Measurements from ENCODE around the gene CCDC154. TPM values are rescaled to one million over a fixed set of nuclear protein-coding genes. Genes with fewer than 3 reads are reported as not detected.

The CCDC154 gene
- total and polyA plus RNA-seq, 2 of the 4 experiments (the other 2 are of a cell fraction), result 0.09 TPM; not detected in 1

GRCh38 chr16:1466054-1466453, 21.7 kb upstream of the CCDC154 start:
- 90% methylated on average over 2 of the region's 24 CpGs; no CpG with 5 or more reads in 1 of the 2 experiments for WGBS, 2 experiments (ENCODE audit: extremely low coverage in 2 of 2, insufficient read length in 1 of 2)
- Histone ChIP-seq H3K56ac (ENCODE audit: extremely low read depth, insufficient read depth, low read length) (no peak overlapping the region), H2AFZ (replicated peaks; ENCODE audit: low read length, poor library complexity) (no peak overlapping the region), H3K36me3 (ENCODE audit: control insufficient read depth, insufficient read depth, low read length) (peaks cover 20% of the 10 kb centered on the region), H3K27me3 (ENCODE audit: control insufficient read depth, insufficient read depth, low read length) (no peaks in the 10 kb centered on the region), H3K9ac (ENCODE audit: low read depth, low read length) (no peak overlapping the region), H3K14ac (replicated peaks; ENCODE audit: low read depth, low read length) (no peak overlapping the region), H4K8ac (ENCODE audit: low read depth in 2 of 2, low read length in 2 of 2) (no peak overlapping the region), H2BK120ac (ENCODE audit: low read depth, low read length) (no peak overlapping the region), H2AK5ac (ENCODE audit: low read depth, low read length) (no peak overlapping the region), H3K79me1 (ENCODE audit: low read depth in 1 of 2, low read length in 2 of 2) (peaks cover 23 to 49% of the 10 kb centered on the region in 2 experiments), H3K18ac (ENCODE audit: low read depth, low read length) (no peak overlapping the region), H3K23ac (ENCODE audit: low read depth, low read length) (no peak overlapping the region), H4K20me1 (ENCODE audit: insufficient read depth, low read length) (peaks cover 37% of the 10 kb centered on the region), H3K4me3 (ENCODE audit: insufficient read depth, low read depth, low read length) (no peak overlapping the region), H2AK9ac (replicated peaks; ENCODE audit: low read depth, low read length, poor library complexity) (no peak overlapping the region), H4K5ac (ENCODE audit: low read depth, low read length) (no peak overlapping the region), H3K4me1 (ENCODE audit: control insufficient read depth, insufficient read depth, low read length) (0 out of 2 replicates have a peak, but pooled peaks cover under 1% of the 10 kb centered on the region), H2BK5ac (ENCODE audit: low read depth, low read length, poor library complexity, severe bottlenecking) (no peak overlapping the region), H3K4me2 (ENCODE audit: low read depth, low read length) (no peak overlapping the region), H4K91ac (ENCODE audit: insufficient read depth, low read depth, low read length) (no peak overlapping the region), H3K4ac (ENCODE audit: low read depth, low read length) (no peak overlapping the region), H2BK20ac (ENCODE audit: low read depth, low read length) (no peak overlapping the region), H3K9me1 (ENCODE audit: insufficient read depth, low read length) (peaks cover 6% of the 10 kb centered on the region; the same call in 1 of the 2 replicates), H2BK15ac (ENCODE audit: low read depth, low read length) (no peak overlapping the region), H3K27ac (ENCODE audit: insufficient read depth, low read length) (no peak overlapping the region), H3K9me3 (ENCODE audit: control insufficient read depth, insufficient read depth, low read length) (no peaks in the 10 kb centered on the region)
- ATAC-seq (ENCODE audit: low read depth), result no peak
- ChIA-PET POLR2A (ENCODE audit: unreplicated experiment) (no interaction called here), CTCF (no interaction called here)
- no peak for DNase-seq
- intact Hi-C loops (cut with micrococcal nuclease), result no loop called here
- in situ Hi-C loops (cut with MboI; ENCODE audit: low sequenced_read_pairs), result no loop called here
- dilution Hi-C loops (cut with HindIII; ENCODE audit: low sequenced_read_pairs, unreplicated experiment), result no loop called here
- TF ChIP-seq MAFK (IDR thresholded peaks at IDR 0.05; ENCODE audit: low read depth, low read length), result no peak
- no peak for TF ChIP-seq RFX5 (IDR thresholded peaks at IDR 0.05; ENCODE audit: low read depth, low read length)
- no peak for TF ChIP-seq CEBPB (IDR thresholded peaks at IDR 0.05; ENCODE audit: low read depth, low read length)
- TF ChIP-seq BHLHE40 (IDR thresholded peaks at IDR 0.05; ENCODE audit: low read depth, low read length), result no peak
- no peak for TF ChIP-seq CHD1 (IDR thresholded peaks at IDR 0.05; ENCODE audit: low read depth, low read length)
- TF ChIP-seq, protein P1, sequence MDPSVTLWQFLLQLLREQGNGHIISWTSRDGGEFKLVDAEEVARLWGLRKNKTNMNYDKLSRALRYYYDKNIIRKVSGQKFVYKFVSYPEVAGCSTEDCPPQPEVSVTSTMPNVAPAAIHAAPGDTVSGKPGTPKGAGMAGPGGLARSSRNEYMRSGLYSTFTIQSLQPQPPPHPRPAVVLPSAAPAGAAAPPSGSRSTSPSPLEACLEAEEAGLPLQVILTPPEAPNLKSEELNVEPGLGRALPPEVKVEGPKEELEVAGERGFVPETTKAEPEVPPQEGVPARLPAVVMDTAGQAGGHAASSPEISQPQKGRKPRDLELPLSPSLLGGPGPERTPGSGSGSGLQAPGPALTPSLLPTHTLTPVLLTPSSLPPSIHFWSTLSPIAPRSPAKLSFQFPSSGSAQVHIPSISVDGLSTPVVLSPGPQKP (IDR thresholded peaks at IDR 0.05; ENCODE audit: borderline replicate concordance, low read depth, low read length), result no peak
- no peak for TF ChIP-seq MAZ (IDR thresholded peaks at IDR 0.05; ENCODE audit: borderline replicate concordance, low read depth, low read length)
- no peak for TF ChIP-seq FOS (IDR thresholded peaks at IDR 0.05; ENCODE audit: low read depth, low read length)
- TF ChIP-seq POLR2A (IDR thresholded peaks at IDR 0.05; ENCODE audit: low read depth, low read length), result no peak
- TF ChIP-seq, protein P2, sequence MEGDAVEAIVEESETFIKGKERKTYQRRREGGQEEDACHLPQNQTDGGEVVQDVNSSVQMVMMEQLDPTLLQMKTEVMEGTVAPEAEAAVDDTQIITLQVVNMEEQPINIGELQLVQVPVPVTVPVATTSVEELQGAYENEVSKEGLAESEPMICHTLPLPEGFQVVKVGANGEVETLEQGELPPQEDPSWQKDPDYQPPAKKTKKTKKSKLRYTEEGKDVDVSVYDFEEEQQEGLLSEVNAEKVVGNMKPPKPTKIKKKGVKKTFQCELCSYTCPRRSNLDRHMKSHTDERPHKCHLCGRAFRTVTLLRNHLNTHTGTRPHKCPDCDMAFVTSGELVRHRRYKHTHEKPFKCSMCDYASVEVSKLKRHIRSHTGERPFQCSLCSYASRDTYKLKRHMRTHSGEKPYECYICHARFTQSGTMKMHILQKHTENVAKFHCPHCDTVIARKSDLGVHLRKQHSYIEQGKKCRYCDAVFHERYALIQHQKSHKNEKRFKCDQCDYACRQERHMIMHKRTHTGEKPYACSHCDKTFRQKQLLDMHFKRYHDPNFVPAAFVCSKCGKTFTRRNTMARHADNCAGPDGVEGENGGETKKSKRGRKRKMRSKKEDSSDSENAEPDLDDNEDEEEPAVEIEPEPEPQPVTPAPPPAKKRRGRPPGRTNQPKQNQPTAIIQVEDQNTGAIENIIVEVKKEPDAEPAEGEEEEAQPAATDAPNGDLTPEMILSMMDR (conservative IDR thresholded peaks at IDR 0.05; ENCODE audit: low read depth, low read length), result no peak
- no peak for TF ChIP-seq RAD21 (IDR thresholded peaks at IDR 0.05; ENCODE audit: low read length)
- TF ChIP-seq USF2 (IDR thresholded peaks at IDR 0.05; ENCODE audit: low read depth, low read length), result no peak
- TF ChIP-seq MXI1 (IDR thresholded peaks at IDR 0.05; ENCODE audit: borderline replicate concordance, low read depth, low read length), result no peak
- no peak for TF ChIP-seq NFE2L2 (IDR thresholded peaks at IDR 0.05; ENCODE audit: low read depth, low read length)
- TF ChIP-seq RCOR1 (IDR thresholded peaks at IDR 0.05; ENCODE audit: insufficient replicate concordance, low read length), result no peak
- no peak for TF ChIP-seq SMC3 (IDR thresholded peaks at IDR 0.05; ENCODE audit: low read depth, low read length)
- BruUV-seq (replicated peaks), result no TSS peak

All from IMR-90 (cell line).